Measurements from ENCODE around the gene SALL1.

SALL1 gene

DNA sequence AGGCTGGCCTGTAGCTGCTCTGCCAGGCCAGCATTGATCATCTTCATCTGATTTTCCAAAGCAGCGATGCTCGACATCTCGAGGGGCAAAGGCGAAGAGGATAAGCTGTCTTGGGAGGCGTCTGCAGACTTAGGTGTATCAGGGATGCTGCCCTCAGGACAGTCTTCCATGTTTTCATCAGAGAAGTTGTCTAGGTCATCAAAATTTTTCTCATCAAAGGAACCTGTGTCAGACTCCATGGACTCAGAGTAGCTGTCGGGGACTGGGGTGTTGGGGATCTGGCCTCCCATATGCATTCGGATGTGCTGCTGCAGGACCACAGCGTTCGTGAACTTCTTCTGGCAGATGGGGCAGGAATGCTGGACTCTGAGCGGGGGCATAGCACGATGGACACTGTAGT is 11.5 kb downstream of the SALL1 start:
- Histone ChIP-seq H2AFZ (ENCODE audit: low read length) (no peak overlapping the region), H3K36me3 (ENCODE audit: insufficient read depth, low read length) (no peaks in the 10 kb centered on the region), H4K20me1 (ENCODE audit: insufficient read depth, low read length, poor library complexity, severe bottlenecking) (no peaks in the 10 kb centered on the region), H3K4me2 (ENCODE audit: low read depth, low read length, poor library complexity, severe bottlenecking) (no peak overlapping the region), H3K79me2 (ENCODE audit: insufficient read depth, low read length) (no peaks in the 10 kb centered on the region), H3K27me3 (ENCODE audit: insufficient read depth, low read length, poor library complexity, severe bottlenecking) (no peaks in the 10 kb centered on the region), H3K9me3 (ENCODE audit: insufficient read depth, low read depth, low read length) (no peaks in the 10 kb centered on the region), H3K9me2 (replicated peaks; ENCODE audit: low read depth, low read length) (no peaks in the 10 kb centered on the region), H3K4me3 (ENCODE audit: low read length, poor library complexity, severe bottlenecking) (no peak overlapping the region), H3F3A (ENCODE audit: low read depth) (no peaks in the 10 kb centered on the region), H3K9ac (ENCODE audit: low read depth, low read length, poor library complexity, severe bottlenecking) (no peak overlapping the region), H3K4me1 (ENCODE audit: insufficient read depth, low read length, poor library complexity, severe bottlenecking) (no peaks in the 10 kb centered on the region)
- no peak for TF ChIP-seq EZH2phosphoT487 (IDR thresholded peaks at IDR 0.05; ENCODE audit: borderline replicate concordance)
- TF ChIP-seq, protein P1, sequence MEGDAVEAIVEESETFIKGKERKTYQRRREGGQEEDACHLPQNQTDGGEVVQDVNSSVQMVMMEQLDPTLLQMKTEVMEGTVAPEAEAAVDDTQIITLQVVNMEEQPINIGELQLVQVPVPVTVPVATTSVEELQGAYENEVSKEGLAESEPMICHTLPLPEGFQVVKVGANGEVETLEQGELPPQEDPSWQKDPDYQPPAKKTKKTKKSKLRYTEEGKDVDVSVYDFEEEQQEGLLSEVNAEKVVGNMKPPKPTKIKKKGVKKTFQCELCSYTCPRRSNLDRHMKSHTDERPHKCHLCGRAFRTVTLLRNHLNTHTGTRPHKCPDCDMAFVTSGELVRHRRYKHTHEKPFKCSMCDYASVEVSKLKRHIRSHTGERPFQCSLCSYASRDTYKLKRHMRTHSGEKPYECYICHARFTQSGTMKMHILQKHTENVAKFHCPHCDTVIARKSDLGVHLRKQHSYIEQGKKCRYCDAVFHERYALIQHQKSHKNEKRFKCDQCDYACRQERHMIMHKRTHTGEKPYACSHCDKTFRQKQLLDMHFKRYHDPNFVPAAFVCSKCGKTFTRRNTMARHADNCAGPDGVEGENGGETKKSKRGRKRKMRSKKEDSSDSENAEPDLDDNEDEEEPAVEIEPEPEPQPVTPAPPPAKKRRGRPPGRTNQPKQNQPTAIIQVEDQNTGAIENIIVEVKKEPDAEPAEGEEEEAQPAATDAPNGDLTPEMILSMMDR (conservative IDR thresholded peaks at IDR 0.05; ENCODE audit: low read length): no peak

DNA sequence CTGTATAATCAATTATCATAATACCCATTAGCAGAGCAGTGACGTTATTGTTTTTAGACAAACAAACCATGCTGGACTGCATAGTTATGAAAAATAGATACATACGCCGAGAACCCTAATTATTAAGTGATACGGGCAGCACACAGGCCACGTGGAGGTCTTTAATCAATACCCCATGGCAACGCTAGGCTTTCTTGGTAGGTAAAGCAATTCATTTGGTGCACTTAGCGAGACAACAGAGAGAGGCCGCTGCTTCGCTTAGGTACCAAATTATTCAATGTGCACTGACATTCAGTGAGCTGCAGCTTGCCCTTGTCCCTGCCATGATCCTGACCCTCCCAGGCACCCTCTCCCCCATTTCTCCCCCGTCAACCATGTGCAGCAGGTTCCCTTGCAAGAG is 12.9 kb downstream of the SALL1 start:
- no peaks in the 10 kb centered on the region for H3K4me1 ChIP-seq (ENCODE audit: insufficient read depth, low read length, poor library complexity, severe bottlenecking)
- H4K20me1 ChIP-seq (ENCODE audit: insufficient read depth, low read length, poor library complexity, severe bottlenecking): no peaks in the 10 kb centered on the region
- no peaks in the 10 kb centered on the region for H3K79me2 ChIP-seq (ENCODE audit: insufficient read depth, low read length)
- H3K9me3 ChIP-seq (ENCODE audit: insufficient read depth, low read depth, low read length): no peaks in the 10 kb centered on the region
- H3K27me3 ChIP-seq (ENCODE audit: insufficient read depth, low read length, poor library complexity, severe bottlenecking): no peaks in the 10 kb centered on the region
- H3K4me2 ChIP-seq (ENCODE audit: low read depth, low read length, poor library complexity, severe bottlenecking): no peak overlapping the region
- TF ChIP-seq EZH2phosphoT487 (IDR thresholded peaks at IDR 0.05; ENCODE audit: borderline replicate concordance): no peak
- TF ChIP-seq, protein P1 (conservative IDR thresholded peaks at IDR 0.05; ENCODE audit: low read length): no peak
- no peaks in the 10 kb centered on the region for H3K9me2 ChIP-seq (replicated peaks; ENCODE audit: low read depth, low read length)
- no peak overlapping the region for H3K9ac ChIP-seq (ENCODE audit: low read depth, low read length, poor library complexity, severe bottlenecking)
- H2AFZ ChIP-seq (ENCODE audit: low read length): no peak overlapping the region
- no peaks in the 10 kb centered on the region for H3K36me3 ChIP-seq (ENCODE audit: insufficient read depth, low read length)
- no peaks in the 10 kb centered on the region for H3F3A ChIP-seq (ENCODE audit: low read depth)
- H3K4me3 ChIP-seq (ENCODE audit: low read length, poor library complexity, severe bottlenecking): no peak overlapping the region

DNA sequence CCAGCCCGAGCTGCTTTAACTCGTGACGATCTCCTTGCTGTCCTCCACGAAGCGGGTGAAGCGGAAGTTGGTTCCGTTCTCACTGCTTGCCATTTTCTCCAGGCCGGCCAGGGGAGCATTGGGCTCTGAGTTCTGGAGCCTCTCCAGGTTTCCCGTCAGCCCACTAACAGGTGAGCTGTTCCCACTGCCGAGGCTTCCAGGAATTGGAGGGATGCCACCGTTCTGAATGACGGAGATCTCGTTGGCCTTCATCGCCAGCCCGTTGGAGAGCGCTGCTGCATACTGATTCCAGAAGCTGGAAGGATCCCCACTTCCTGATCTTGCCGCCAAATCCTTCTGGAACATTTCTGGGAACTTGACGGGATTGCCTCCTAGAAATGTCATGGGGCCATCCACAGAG is 14.0 kb downstream of the SALL1 start:
- H3K9me3 ChIP-seq (ENCODE audit: insufficient read depth, low read depth, low read length): no peaks in the 10 kb centered on the region
- H3F3A ChIP-seq (ENCODE audit: low read depth): no peaks in the 10 kb centered on the region
- H3K4me1 ChIP-seq (ENCODE audit: insufficient read depth, low read length, poor library complexity, severe bottlenecking): no peaks in the 10 kb centered on the region
- H2AFZ ChIP-seq (ENCODE audit: low read length): no peak overlapping the region
- TF ChIP-seq EZH2phosphoT487 (IDR thresholded peaks at IDR 0.05; ENCODE audit: borderline replicate concordance): no peak
- TF ChIP-seq, protein P1 (conservative IDR thresholded peaks at IDR 0.05; ENCODE audit: low read length): no peak
- no peaks in the 10 kb centered on the region for H3K27me3 ChIP-seq (ENCODE audit: insufficient read depth, low read length, poor library complexity, severe bottlenecking)
- no peaks in the 10 kb centered on the region for H3K36me3 ChIP-seq (ENCODE audit: insufficient read depth, low read length)
- H4K20me1 ChIP-seq (ENCODE audit: insufficient read depth, low read length, poor library complexity, severe bottlenecking): no peaks in the 10 kb centered on the region
- H3K9me2 ChIP-seq (replicated peaks; ENCODE audit: low read depth, low read length): no peaks in the 10 kb centered on the region
- no peak overlapping the region for H3K4me2 ChIP-seq (ENCODE audit: low read depth, low read length, poor library complexity, severe bottlenecking)
- no peak overlapping the region for H3K9ac ChIP-seq (ENCODE audit: low read depth, low read length, poor library complexity, severe bottlenecking)
- no peak overlapping the region for H3K4me3 ChIP-seq (ENCODE audit: low read length, poor library complexity, severe bottlenecking)
- no peaks in the 10 kb centered on the region for H3K79me2 ChIP-seq (ENCODE audit: insufficient read depth, low read length)

Measured in Loucy (cell line).